ENCODE data around the gene DOCK1.

Gene DOCK1

DNA sequence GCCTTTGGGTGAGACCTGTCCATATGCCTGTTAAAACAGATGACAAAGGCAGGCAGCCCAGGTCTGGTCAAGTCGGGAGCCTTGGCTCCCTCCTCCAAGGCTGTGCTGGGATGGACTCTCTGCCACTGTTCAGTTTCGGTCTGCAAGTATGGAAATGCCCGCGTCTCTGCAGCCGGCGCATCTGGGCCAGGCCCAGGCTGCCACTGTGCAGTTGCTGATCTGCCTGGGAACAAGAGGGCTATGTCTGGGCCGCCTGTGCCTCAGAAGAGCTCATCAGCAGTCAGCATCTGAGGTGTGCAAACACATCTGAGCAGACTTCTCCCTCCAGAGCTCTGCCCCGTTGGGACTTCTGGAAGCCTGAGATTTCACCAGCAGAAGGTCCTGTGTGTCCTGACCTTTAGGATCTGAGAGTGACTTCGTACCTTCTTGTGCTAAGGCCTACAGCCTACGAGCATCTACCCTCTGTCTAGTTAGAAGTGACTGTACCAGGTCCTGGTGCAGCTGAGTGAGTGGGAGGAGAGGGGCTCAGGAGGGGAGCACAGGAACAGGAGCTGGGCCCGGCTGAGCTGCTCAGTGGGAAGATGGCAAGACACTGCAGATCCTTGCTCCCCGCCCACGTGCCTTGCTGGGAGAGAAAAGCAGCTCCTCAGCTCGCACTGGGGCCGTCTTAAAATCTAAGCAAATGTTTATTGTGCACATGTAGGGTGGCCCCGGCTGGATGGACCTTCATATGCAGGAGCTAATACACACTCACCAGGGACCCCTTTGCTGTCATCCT is 50.9 kb downstream of the DOCK1 start:
- DNase-seq, result no peak

- DNase-seq, result no peak
These were observed 51.5 kb downstream of the DOCK1 start for GRCh38 chr10:126956712-126957108.

- DNase-seq, result no peak
These were observed 51.9 kb downstream of the DOCK1 start for GRCh38 chr10:126957111-126957510.

GRCh38 chr10:126959431-126959830 is 54.2 kb downstream of the DOCK1 start:
- DNase-seq, result no peak

- DNase-seq, result no peak
These were observed 54.9 kb downstream of the DOCK1 start for GRCh38 chr10:126959906-126960685.

- DNase-seq, result no peak
These were observed 58.1 kb downstream of the DOCK1 start for GRCh38 chr10:126963354-126963753.

DNA sequence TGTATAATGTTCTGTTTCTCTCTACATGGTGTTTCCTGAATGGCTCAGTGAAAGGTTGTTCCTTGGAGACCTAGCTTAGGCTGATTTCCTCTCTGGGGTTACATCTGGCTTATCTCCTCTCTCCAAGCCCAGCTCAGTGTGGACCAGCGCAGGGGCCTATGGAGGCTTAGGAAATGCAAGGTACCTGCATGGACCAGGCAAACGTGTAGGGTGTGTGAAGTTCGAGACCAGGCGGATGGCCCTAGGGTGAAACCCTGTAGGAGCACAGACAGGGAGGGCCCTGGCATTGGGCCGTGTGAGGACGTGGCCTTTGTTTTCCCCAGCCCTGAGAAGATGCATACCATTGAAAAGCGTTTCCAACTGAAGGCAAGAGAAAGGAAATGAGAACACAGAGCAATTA is 59.0 kb downstream of the DOCK1 start:
- DNase-seq, result no peak

GRCh38 chr10:126966938-126967337 is 61.7 kb downstream of the DOCK1 start:
- DNase-seq, result no peak

DNA sequence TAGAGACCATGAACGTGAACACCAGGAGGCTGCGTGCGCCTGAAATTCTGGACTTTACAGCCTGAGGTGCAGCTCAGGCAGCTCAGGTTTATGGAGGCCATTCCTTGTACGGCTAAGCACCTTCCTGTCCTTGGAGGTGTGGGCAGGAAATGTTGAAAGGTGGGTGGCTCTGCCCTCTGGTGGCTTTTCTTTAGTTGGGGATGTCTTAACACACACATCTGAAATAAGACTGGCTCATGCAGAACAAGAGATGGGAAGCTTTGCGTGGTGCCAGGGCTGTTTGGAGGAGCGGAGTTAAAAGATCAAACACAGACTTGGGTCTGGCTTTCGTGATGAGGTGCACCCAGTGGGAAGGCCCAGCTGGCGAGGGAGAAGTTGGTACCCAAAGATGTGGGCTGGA is 64.1 kb downstream of the DOCK1 start:
- DNase-seq, result no peak

DNA sequence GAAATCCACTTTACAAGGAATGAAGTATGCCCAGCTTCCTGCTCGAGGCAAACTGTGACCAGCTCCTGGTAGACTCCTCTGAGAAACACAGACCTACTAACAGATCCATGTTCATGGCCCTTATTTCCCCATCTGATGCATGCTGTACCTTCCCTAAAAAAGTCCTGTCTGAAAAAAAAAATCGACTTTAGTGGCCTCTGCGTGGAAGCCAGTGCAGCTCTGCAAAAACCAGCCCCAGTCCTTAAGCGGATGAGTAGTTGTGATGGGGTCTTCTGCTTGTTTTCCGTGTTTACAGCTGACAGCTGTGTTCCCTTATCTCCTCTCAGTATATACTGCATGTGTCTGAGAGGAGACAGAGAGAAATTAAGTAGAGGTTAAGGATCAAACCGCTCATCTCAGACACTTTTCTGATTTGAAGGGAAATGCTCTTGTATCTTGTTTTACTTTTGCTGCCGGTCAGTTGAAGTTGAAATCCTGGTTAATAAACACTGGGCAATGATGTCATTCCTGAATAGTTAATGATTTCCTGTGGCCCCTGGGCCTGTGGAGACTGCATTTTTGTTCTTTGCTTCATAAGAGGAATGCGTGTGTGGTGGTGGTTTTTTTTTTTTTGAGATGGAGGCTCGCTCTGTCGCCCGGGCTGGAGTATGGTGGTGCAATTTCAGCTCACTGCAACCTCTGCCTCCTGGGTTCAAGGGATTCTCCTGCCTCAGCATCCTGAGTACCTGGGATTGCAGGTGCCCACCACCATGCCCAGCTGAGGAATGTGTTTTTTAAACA is 67.6 kb downstream of the DOCK1 start:
- DNase-seq, result no peak

GRCh38 chr10:126975221-126975620 is 70.0 kb downstream of the DOCK1 start:
- DNase-seq, result no peak

DNA sequence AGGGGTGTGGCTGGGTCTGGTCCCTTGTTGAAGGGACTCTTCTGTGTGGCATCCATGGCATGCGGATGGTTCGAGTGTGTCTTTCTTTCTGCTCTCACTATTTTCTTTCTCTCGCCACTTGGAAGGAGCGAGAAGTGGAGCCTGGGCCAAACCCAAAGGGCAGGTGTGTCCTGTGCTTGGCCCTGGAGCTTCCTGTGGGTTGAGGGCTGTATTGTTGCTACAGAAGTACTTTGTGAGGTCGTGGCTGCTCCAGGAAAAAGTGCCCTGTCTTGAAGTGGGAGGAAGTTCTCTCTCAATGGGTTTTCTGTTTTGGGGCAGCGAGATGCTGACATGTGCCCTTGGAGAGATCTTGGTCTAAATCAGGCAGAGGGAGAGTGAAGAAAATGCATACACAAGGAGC is 72.0 kb downstream of the DOCK1 start:
- DNase-seq, result no peak

DNA sequence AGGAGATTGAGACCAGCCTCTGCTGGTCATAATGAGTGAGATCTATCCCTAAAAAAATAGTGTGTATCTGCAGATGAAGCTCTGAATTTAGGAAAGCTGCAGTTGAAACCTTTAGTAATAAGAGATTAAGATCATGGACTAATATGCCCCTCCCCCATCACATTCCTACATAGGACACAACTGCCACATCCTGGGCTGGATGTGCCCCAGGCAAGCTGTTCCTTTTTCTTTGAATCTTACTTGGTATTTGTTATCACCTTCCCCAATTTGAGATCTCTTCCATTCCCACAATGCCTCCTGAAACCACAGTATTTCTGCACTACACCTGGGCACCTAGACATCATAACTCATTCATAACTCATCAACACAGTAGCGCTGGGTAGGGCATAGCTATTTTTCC is 74.1 kb downstream of the DOCK1 start:
- DNase-seq, result no peak

DNA sequence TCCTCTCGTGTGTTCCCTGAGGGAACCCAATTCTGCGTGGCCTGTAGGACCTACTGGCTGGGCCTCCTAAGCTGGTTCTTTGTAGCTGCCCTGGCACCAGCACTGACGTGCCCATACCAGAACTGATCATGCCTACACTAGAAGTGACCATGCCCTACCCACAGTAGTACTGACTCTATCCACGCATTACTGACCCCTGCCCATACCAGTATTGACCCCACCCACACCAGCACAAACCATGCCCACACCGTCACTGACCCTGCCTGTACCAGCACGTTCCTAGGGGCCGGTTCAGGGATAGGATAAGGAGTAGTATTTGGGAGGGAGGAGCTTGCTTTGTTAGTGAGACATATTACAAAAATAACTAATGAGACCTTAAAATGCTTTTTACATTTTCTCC is 88.0 kb downstream of the DOCK1 start:
- no peak for DNase-seq

DNA sequence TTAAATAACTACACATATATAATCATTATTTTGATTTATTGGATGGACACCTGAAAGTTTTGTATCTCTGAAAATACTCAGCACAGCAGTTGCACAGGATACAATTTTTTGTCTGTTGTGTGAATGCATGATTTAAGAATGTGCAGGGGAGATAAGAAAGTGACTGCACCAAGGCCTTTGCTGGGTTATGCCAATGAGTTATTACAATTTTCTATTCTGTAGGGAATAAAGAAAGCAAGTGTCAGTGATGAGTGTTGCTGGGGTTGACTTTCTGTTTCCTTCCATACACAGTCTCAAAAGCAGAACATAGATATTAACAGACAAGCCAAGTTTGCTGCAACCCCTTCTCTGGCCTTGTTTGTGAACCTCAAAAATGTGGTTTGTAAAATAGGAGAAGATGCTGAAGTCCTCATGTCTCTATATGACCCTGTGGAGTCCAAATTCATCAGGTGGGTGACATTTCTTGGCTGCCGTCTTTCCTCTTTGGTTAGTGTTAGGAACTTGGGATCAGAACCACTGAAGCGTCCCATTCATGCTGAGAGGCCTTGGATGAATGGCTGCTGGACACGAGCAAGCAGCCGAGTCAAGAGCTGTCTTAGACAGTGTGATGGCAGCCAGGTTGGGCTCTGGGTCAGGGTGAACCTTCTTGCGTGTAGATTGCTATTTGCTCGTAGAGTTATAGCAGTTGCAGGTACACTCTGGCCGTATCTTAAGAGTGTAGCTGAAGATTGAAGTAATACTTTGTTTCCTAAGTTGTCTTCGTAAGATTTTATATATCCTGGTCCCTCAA is 92.8 kb downstream of the DOCK1 start:
- no peak for DNase-seq

DNA sequence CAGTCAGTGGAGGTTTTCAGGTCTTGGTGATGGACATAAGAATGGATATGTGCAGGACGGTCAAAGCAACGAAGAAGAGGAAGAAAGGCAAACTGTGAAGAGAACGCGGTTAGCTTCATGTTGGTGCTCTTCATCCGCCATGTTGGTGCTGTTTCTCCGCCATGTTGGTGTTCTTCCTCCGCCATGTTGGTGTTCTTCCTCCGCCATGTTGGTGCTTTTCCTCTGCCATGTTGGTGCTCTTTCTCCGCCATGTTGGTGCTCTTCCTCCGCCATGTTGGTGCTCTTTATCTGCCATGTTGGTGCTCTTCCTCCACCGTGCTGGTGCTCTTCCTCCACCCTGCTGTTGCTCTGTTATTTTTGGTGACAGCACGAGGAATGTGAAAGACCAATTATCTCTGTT is 95.4 kb downstream of the DOCK1 start:
- no peak for DNase-seq

DNA sequence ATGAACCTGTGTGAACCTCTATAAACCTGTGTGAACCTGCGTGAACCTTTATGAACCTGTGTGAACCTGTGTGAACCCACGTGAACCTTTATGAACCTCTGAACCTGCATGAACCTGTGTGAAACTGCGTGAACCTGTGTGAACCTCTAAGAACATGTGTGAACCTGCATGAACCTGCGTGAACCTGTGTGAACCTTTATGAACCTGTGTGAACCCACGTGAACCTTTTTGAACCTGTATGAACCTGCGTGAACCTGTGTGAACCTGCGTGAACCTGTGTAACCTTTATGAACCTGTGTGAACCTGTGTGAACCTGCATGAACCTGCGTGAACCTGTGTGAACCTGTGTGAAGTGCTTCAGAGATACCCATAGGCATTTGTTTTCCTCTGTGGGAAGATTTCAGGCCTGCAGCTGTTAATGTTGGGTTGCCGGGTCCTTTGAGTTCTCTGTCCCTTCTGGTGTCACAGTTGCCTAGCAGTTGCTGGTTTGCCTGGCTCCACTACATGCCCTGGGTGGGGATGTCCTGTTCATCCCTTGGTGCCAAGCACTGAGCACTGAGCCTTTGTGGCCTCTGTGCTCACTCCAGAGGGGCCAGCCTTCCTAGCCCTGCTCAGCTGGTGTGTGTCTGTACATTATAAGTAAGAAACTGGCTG is 97.9 kb downstream of the DOCK1 start:
- DNase-seq, result no peak

DNA sequence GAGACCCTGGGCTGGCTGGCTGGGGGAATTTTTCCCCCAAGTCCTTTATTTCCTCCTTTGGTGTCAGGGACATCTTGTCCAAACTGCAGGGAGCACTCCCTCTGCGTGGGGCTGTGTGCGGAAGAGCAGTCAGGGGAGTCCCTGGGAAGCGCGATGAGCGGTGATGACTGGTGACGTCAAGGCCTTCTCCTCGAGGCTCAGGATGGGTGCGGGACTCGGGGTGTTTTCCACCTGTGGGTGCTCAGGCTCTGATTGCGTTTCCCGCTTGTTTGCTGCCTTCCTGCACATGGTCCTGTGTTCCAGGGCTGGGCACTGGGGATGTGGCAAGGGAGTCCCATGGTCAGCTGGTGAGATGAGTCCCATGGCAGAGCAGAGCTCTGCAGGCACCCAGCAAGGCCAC is 101.2 kb downstream of the DOCK1 start:
- no peak for DNase-seq

GRCh38 chr10:127009366-127009765 is 104.1 kb downstream of the DOCK1 start:
- no peak for DNase-seq

GRCh38 chr10:127011174-127011573 is 105.9 kb downstream of the DOCK1 start:
- no peak for DNase-seq

- no peak for DNase-seq
These were observed 107.0 kb downstream of the DOCK1 start for GRCh38 chr10:127012071-127012768.

DNA sequence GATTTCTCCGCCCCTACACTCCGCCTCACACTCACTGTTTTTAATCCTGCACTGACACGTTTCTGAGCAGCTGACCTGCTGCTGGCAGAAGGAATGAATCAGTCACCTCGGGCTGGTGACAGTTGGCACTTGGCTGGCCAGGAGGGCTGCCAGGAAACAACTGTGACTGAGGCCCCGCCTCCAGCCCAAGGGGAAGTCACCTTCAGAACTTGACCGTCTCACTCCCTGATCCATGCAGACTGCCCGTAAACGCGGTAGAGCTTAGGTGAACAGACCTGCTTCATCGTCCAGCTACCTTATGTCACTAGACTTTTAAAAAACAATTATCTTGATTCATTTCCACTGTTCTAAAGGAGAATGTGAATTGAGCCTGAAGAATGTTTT is 107.5 kb downstream of the DOCK1 start:
- DNase-seq, result no peak

Data from activated CD4-positive, CD25-positive, alpha-beta regulatory T cell treated with anti-CD3 and anti-CD28 coated beads, Interleukin-2, amount 50 U/mL, for 72 hours (primary cell).